Measurements from ENCODE around the gene COBL.

DNA sequence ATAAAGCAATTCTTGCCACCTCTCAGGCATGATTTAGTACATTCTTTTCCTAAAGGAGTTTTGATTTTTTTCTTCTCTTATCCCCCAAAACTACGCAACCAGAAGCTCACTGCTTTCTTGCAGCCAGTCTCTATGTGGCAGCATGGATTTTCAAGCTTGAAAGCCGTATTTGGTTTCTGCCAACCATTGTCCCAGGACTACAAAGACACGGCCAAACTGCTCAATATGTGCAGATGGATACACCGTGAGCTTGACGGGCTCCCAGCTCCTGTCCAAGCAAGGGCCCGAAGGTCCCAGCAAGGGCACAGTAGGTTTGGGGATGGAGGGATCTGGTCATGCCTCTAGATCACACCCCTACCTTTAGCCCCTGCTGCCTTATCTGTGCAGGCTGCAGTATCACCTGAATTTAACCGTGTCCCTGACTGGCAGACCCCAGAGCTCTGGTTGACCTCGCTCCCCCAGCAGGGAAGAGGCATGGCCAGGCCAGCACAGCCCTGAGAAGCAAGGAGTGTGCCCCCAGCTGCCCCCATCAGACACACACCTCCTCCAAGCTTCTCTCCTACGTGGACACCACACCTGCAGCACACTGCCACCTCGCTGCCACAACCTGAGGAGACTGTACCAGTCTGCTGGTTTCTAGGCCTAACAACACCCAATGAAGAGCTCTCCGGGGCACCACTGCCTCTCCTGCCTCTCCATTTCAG is 86.8 kb downstream of the COBL start:
- TF ChIP-seq, protein P1, sequence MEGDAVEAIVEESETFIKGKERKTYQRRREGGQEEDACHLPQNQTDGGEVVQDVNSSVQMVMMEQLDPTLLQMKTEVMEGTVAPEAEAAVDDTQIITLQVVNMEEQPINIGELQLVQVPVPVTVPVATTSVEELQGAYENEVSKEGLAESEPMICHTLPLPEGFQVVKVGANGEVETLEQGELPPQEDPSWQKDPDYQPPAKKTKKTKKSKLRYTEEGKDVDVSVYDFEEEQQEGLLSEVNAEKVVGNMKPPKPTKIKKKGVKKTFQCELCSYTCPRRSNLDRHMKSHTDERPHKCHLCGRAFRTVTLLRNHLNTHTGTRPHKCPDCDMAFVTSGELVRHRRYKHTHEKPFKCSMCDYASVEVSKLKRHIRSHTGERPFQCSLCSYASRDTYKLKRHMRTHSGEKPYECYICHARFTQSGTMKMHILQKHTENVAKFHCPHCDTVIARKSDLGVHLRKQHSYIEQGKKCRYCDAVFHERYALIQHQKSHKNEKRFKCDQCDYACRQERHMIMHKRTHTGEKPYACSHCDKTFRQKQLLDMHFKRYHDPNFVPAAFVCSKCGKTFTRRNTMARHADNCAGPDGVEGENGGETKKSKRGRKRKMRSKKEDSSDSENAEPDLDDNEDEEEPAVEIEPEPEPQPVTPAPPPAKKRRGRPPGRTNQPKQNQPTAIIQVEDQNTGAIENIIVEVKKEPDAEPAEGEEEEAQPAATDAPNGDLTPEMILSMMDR (conservative IDR thresholded peaks at IDR 0.05; ENCODE audit: low read length), result no peak
- no peak for TF ChIP-seq EZH2phosphoT487 (IDR thresholded peaks at IDR 0.05; ENCODE audit: borderline replicate concordance)

Data from Loucy (cell line).